HepG2 (cell line): Measurements from ENCODE around the gene RAB40C. TPM values are rescaled to one million over a fixed set of nuclear protein-coding genes. Genes with fewer than 3 reads are reported as not detected.

Experiments
- GMEB1 ChIP-seq: sonication (generic); formaldehyde crosslinking; IDR thresholded peaks from 2 replicates; pipeline ENCODE4 v1.5.1; 2020; ENCODE audit warnings: missing genetic modification reagents, mild to moderate bottlenecking, borderline replicate concordance
- MED1 ChIP-seq: sonication (generic); formaldehyde crosslinking; IDR thresholded peaks from 2 replicates; pipeline ENCODE4 v1.4.0; 2020; ENCODE audit warnings: missing genetic modification reagents
- PLSCR1 ChIP-seq: sonication (generic); formaldehyde crosslinking; IDR thresholded peaks from 2 replicates; pipeline ENCODE4 v1.5.0; 2020; ENCODE audit warnings: missing genetic modification reagents, mild to moderate bottlenecking, borderline replicate concordance
- RXRA ChIP-seq: sonication (generic); formaldehyde crosslinking; IDR thresholded peaks from 2 replicates; pipeline ENCODE4 v1.5.1; 2020; ENCODE audit warnings: missing genetic modification reagents
- SKIL ChIP-seq: sonication (generic); formaldehyde crosslinking; IDR thresholded peaks from 2 replicates; pipeline ENCODE4 v1.8.0; 2022; ENCODE audit warnings: missing genetic modification reagents, mild to moderate bottlenecking, moderate library complexity, borderline replicate concordance
- TRAFD1 ChIP-seq: sonication (generic); formaldehyde crosslinking; IDR thresholded peaks from 2 replicates; pipeline ENCODE4 v1.5.1; 2020; ENCODE audit warnings: missing genetic modification reagents, mild to moderate bottlenecking, borderline replicate concordance
- ZBTB10 ChIP-seq: sonication (generic); formaldehyde crosslinking; IDR thresholded peaks from 2 replicates; pipeline ENCODE4 v1.4.0; 2020; ENCODE audit warnings: missing genetic modification reagents, borderline replicate concordance
- ZNF136 ChIP-seq: sonication (generic); formaldehyde crosslinking; IDR thresholded peaks from 2 replicates; pipeline ENCODE4 v1.8.1; 2022; ENCODE audit warnings: low read depth, mild to moderate bottlenecking, moderate library complexity, missing genetic modification reagents
- ZNF20 ChIP-seq: sonication (generic); formaldehyde crosslinking; IDR thresholded peaks from 2 replicates; pipeline ENCODE4 v1.4.0; 2020; ENCODE audit warnings: mild to moderate bottlenecking, moderate library complexity, missing genetic modification reagents
- ZNF547 ChIP-seq: sonication (generic); formaldehyde crosslinking; IDR thresholded peaks from 2 replicates; pipeline ENCODE4 v1.5.1; 2020; ENCODE audit warnings: mild to moderate bottlenecking, missing genetic modification reagents
- ZNF646 ChIP-seq: sonication (generic); formaldehyde crosslinking; IDR thresholded peaks from 2 replicates; pipeline ENCODE4 v1.9.0; 2021; ENCODE audit warnings: mild to moderate bottlenecking, missing genetic modification reagents
- ZNF75D ChIP-seq: sonication (generic); formaldehyde crosslinking; IDR thresholded peaks from 2 replicates; pipeline ENCODE4 v1.8.1; 2023; ENCODE audit warnings: missing genetic modification reagents, mild to moderate bottlenecking, borderline replicate concordance
- polyA plus RNA-seq, 8 experiments: library from polyadenylated mRNA; depleted of rRNA in 3 of 8; stranded (reverse) in 7 of 8; unstranded in 1 of 8; fragments of >200 nt; fragmentation: Illumina TruSeq in 4 of 8; extraction: Trizol in 4 of 8; gene quantifications; 2 replicates each; pipeline versions ENCODE4 v1.2.1 to v1.2.3, GENCODE V29; 2011 to 2016; ENCODE audit warnings: low read depth in 4 of 8, missing spikeins in 1 of 8, mixed read lengths in 1 of 8; ENCODE audit not compliant: insufficient read depth in 1 of 8
- total RNA-seq, 5 experiments: library from RNA; depleted of rRNA; stranded (reverse); fragments of >200 nt; fragmentation: Illumina TruSeq; extraction: Trizol; gene quantifications; 2 replicates each; pipeline ENCODE4 v1.2.3, GENCODE V29; 2016; ENCODE audit warnings: low read depth in 1 of 5

RAB40C gene
- total and polyA plus RNA-seq, 2 of the 13 experiments (the other 11 are each of a cell fraction or from before 2014, with no cell fraction given) = 7.7 to 11.5 TPM

- TF ChIP-seq RXRA (CRISPR knock-in tag) (no peak; the same call in 1 of the 2 replicates), ZNF75D (no peak), ZNF547 (0 out of 2 replicates have a peak, but pooled peaks have one; percentile 2), TRAFD1 (CRISPR knock-in tag) (no peak), MED1 (CRISPR knock-in tag) (peak; percentile 7; the same call in 1 of the 2 replicates), ZBTB10 (CRISPR knock-in tag) (no peak), ZNF20 (CRISPR knock-in tag) (no peak), GMEB1 (CRISPR knock-in tag) (no peak), PLSCR1 (CRISPR knock-in tag) (0 out of 2 replicates have a peak, but pooled peaks have one; percentile 38), ZNF136 (CRISPR knock-in tag) (no peak), ZNF646 (CRISPR knock-in tag) (no peak), SKIL (CRISPR knock-in tag) (no peak)
These were observed 40.5 kb downstream of the RAB40C start (continued) for GRCh38 chr16:630249-630814.
